ENCODE measurements around the gene TSC22D4.

DNA sequence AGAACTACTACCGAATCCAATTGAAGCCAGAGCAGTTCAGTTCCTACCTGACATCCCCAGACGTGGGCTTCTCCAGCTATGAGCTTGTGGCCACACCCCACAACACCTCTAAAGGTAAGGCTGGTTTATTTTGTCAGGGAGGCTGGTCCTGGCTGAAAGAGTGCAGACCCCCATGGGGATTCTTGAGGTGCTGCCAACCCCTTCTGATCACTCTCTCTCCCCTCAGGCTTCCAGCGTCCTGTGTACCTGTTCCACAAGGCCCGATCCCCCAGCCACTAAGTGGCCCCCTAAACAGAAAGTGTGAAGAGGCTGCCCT is 45.8 kb downstream of the TSC22D4 start:
- TF ChIP-seq SIN3A (IDR thresholded peaks at IDR 0.05; ENCODE audit: borderline replicate concordance, insufficient read depth, low read length): no peak
- TF ChIP-seq, protein P1, sequence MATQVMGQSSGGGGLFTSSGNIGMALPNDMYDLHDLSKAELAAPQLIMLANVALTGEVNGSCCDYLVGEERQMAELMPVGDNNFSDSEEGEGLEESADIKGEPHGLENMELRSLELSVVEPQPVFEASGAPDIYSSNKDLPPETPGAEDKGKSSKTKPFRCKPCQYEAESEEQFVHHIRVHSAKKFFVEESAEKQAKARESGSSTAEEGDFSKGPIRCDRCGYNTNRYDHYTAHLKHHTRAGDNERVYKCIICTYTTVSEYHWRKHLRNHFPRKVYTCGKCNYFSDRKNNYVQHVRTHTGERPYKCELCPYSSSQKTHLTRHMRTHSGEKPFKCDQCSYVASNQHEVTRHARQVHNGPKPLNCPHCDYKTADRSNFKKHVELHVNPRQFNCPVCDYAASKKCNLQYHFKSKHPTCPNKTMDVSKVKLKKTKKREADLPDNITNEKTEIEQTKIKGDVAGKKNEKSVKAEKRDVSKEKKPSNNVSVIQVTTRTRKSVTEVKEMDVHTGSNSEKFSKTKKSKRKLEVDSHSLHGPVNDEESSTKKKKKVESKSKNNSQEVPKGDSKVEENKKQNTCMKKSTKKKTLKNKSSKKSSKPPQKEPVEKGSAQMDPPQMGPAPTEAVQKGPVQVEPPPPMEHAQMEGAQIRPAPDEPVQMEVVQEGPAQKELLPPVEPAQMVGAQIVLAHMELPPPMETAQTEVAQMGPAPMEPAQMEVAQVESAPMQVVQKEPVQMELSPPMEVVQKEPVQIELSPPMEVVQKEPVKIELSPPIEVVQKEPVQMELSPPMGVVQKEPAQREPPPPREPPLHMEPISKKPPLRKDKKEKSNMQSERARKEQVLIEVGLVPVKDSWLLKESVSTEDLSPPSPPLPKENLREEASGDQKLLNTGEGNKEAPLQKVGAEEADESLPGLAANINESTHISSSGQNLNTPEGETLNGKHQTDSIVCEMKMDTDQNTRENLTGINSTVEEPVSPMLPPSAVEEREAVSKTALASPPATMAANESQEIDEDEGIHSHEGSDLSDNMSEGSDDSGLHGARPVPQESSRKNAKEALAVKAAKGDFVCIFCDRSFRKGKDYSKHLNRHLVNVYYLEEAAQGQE (IDR thresholded peaks at IDR 0.05; ENCODE audit: insufficient read depth in 1 of 2, low read depth in 2 of 2, low read length in 2 of 2): no peak
- no peak for TF ChIP-seq POLR2AphosphoS5 (IDR thresholded peaks at IDR 0.05; ENCODE audit: low read depth, low read length)
